ENCODE measurements around the gene GPC5.

GRCh38 chr13:91417660-91418325, 19.4 kb downstream of the GPC5 start:
- TF ChIP-seq POLR2AphosphoS5 (IDR thresholded peaks at IDR 0.05; ENCODE audit: insufficient read depth, low read depth, low read length) (no peak), POLR2A (IDR thresholded peaks at IDR 0.05; ENCODE audit: low read depth, low read length) (no peak), EZH2 (IDR thresholded peaks at IDR 0.05; ENCODE audit: borderline replicate concordance, low read depth, low read length, severe bottlenecking) (no peak)
- TF ChIP-seq, protein P1, sequence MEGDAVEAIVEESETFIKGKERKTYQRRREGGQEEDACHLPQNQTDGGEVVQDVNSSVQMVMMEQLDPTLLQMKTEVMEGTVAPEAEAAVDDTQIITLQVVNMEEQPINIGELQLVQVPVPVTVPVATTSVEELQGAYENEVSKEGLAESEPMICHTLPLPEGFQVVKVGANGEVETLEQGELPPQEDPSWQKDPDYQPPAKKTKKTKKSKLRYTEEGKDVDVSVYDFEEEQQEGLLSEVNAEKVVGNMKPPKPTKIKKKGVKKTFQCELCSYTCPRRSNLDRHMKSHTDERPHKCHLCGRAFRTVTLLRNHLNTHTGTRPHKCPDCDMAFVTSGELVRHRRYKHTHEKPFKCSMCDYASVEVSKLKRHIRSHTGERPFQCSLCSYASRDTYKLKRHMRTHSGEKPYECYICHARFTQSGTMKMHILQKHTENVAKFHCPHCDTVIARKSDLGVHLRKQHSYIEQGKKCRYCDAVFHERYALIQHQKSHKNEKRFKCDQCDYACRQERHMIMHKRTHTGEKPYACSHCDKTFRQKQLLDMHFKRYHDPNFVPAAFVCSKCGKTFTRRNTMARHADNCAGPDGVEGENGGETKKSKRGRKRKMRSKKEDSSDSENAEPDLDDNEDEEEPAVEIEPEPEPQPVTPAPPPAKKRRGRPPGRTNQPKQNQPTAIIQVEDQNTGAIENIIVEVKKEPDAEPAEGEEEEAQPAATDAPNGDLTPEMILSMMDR (IDR thresholded peaks at IDR 0.05; ENCODE audit: extremely low read depth in 1 of 2, insufficient read depth in 1 of 2, low read depth in 1 of 2, low read length in 2 of 2): no peak
- TF ChIP-seq, protein P2, sequence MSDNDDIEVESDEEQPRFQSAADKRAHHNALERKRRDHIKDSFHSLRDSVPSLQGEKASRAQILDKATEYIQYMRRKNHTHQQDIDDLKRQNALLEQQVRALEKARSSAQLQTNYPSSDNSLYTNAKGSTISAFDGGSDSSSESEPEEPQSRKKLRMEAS (IDR thresholded peaks at IDR 0.05; ENCODE audit: insufficient read depth, insufficient read length): no peak

Data from endothelial cell of umbilical vein (primary cell).